ENCODE measurements around the gene RGL4. TPM values are rescaled to one million over a fixed set of nuclear protein-coding genes. Genes with fewer than 3 reads are reported as not detected.

Gene RGL4
- polyA plus RNA-seq, 3 donors: 2.3 to 2.4 (median 2.3) TPM

DNA sequence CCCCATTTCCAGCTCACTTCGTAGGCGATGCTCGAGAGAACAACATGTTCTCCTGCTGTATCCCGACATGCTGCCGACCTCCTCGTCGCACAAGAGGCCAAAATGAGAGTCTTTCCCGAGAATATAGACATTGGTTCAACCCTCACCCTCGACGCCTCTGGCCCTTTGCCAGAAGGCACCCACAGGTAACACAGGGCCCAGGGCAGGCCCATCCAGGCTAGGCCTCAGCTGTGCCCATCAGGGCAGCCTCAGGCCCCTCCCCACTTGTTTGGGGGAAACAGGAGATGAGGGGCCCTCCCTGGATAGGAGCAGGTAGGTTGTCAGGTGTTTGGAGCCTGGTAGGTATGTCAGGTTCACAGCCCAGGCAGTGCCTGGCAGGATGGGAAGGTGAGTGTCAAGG, 2.7 kb upstream of the RGL4 start:
- H3K4me1 Mint-ChIP-seq: peaks cover 7% of the 10 kb centered on the region
- H3K9me3 Mint-ChIP-seq: no peaks in the 10 kb centered on the region
- Histone ChIP-seq H4K20me1 (ENCODE audit: insufficient read depth, low read length) (no peaks in the 10 kb centered on the region), H3K9me3 (replicated peaks in 1 of 2; ENCODE audit: control insufficient read depth in 1 of 2, insufficient read depth in 1 of 2, low read length in 2 of 2) (no peaks in the 10 kb centered on the region), H3K4me1 (ENCODE audit: control insufficient read depth in 1 of 2, insufficient read depth in 2 of 2, low read length in 2 of 2) (no peaks in the 10 kb centered on the region), H3K36me3 (replicated peaks in 1 of 2; ENCODE audit: control insufficient read depth in 1 of 2, insufficient read depth in 2 of 2, low read length in 2 of 2) (peaks cover 13 to 72% of the 10 kb centered on the region in 2 donors), H2AFZ (ENCODE audit: insufficient read depth, low read depth, low read length, poor library complexity, severe bottlenecking) (no peak overlapping the region), H3K4me3 (replicated peaks in 1 of 3; ENCODE audit: low read depth in 2 of 3, low read length in 3 of 3) (no peak overlapping the region), H3K27me3 (ENCODE audit: control insufficient read depth in 2 of 2, insufficient read depth in 2 of 2, low read length in 2 of 2) (no peaks in the 10 kb centered on the region), H3K27ac (ENCODE audit: low read depth in 1 of 2, low read length in 2 of 2) (no peak overlapping the region), H3K4me2 (replicated peaks; ENCODE audit: extremely low read depth, low read length, poor library complexity, severe bottlenecking) (no peak overlapping the region), H3K79me2 (ENCODE audit: insufficient read depth, low read length) (no peaks in the 10 kb centered on the region), H3K9ac (ENCODE audit: insufficient read depth, low read length, poor library complexity, severe bottlenecking) (no peak overlapping the region)
- H3K27me3 Mint-ChIP-seq (ENCODE audit: low read depth in 3 of 3): no peaks in the 10 kb centered on the region
- intact Hi-C loops (cut with micrococcal nuclease): no loop called here
- H3K4me3 Mint-ChIP-seq: no peak overlapping the region
- DNase-seq: no peak
- WGBS (ENCODE audit: insufficient coverage): 98% methylated on average over 10 of the region's 10 CpGs
- H3K27ac Mint-ChIP-seq: peak overlapping the region in 1 of 7 donors; percentile 56
- no peak for TF ChIP-seq CTCF (IDR thresholded peaks at IDR 0.05)
- H3K36me3 Mint-ChIP-seq: peaks cover 46 to 61% of the 10 kb centered on the region in 2 donors

GRCh38 chr22:23688571-23688970, 2.2 kb upstream of the RGL4 start:
- Histone ChIP-seq H3K4me1 (ENCODE audit: control insufficient read depth in 1 of 2, insufficient read depth in 2 of 2, low read length in 2 of 2) (no peaks in the 10 kb centered on the region), H3K4me2 (replicated peaks; ENCODE audit: extremely low read depth, low read length, poor library complexity, severe bottlenecking) (no peak overlapping the region), H3K27me3 (ENCODE audit: control insufficient read depth in 2 of 2, insufficient read depth in 2 of 2, low read length in 2 of 2) (no peaks in the 10 kb centered on the region), H3K9me3 (replicated peaks in 1 of 2; ENCODE audit: control insufficient read depth in 1 of 2, insufficient read depth in 1 of 2, low read length in 2 of 2) (no peaks in the 10 kb centered on the region), H3K9ac (ENCODE audit: insufficient read depth, low read length, poor library complexity, severe bottlenecking) (no peak overlapping the region), H2AFZ (ENCODE audit: insufficient read depth, low read depth, low read length, poor library complexity, severe bottlenecking) (no peak overlapping the region), H4K20me1 (ENCODE audit: insufficient read depth, low read length) (no peaks in the 10 kb centered on the region), H3K79me2 (ENCODE audit: insufficient read depth, low read length) (no peaks in the 10 kb centered on the region), H3K27ac (ENCODE audit: low read depth in 1 of 2, low read length in 2 of 2) (no peak overlapping the region), H3K4me3 (replicated peaks in 1 of 3; ENCODE audit: low read depth in 2 of 3, low read length in 3 of 3) (no peak overlapping the region), H3K36me3 (replicated peaks in 1 of 2; ENCODE audit: control insufficient read depth in 1 of 2, insufficient read depth in 2 of 2, low read length in 2 of 2) (peaks cover 17 to 72% of the 10 kb centered on the region in 2 donors)
- no peak for TF ChIP-seq CTCF (IDR thresholded peaks at IDR 0.05)
- intact Hi-C loops (cut with micrococcal nuclease): no loop called here
- WGBS (ENCODE audit: insufficient coverage): 96% methylated on average over 6 of the region's 9 CpGs
- Mint-ChIP-seq H3K36me3 (peaks cover 46 to 61% of the 10 kb centered on the region in 2 donors), H3K9me3 (no peaks in the 10 kb centered on the region), H3K4me3 (no peak overlapping the region), H3K4me1 (peaks cover 7% of the 10 kb centered on the region), H3K27me3 (ENCODE audit: low read depth in 3 of 3) (no peaks in the 10 kb centered on the region), H3K27ac (no peak overlapping the region)
- no peak for DNase-seq

All from CD14-positive monocyte (primary cell).